ENCODE data around the gene LRP1B. TPM values are rescaled to one million over a fixed set of nuclear protein-coding genes. Genes with fewer than 3 reads are reported as not detected.

The LRP1B gene
- polyA plus RNA-seq, 1 donor from 2014 or later: 12.7 TPM

DNA sequence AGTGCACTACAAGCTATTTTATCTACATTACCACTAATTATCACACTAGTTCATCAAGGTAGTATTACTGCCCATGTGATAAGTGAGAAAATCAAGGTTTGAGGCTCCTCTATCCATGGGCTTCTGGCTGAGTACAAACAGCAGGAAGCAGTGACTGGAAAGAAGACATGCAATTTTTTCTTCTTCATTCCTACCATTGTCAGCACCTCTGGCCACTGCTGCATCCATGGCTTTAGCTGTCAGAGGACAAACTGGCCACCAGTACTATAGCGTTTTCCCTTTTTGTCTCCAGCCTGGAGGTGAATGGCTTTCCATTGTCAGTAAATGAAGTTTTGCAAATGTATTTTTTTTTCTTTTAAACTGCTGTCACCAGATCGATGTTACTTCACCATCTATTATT is 674.9 kb downstream of the LRP1B start:
- no peak overlapping the region for H3K9ac ChIP-seq (ENCODE audit: low read length)
- H3K27me3 ChIP-seq (ENCODE audit: insufficient read depth, low read depth, low read length): no peaks in the 10 kb centered on the region
- no peak overlapping the region for H3K27ac ChIP-seq (ENCODE audit: low read length)
- H3K9me3 ChIP-seq (ENCODE audit: low read length): no peaks in the 10 kb centered on the region
- no peak overlapping the region for H3K4me2 ChIP-seq (ENCODE audit: low read length)
- no peak overlapping the region for H2AFZ ChIP-seq (ENCODE audit: low read depth, low read length)
- H3K79me2 ChIP-seq (replicated peaks; ENCODE audit: insufficient read depth, low read length): no peaks in the 10 kb centered on the region
- no peaks in the 10 kb centered on the region for H3F3A ChIP-seq (ENCODE audit: insufficient read depth, low read length, poor library complexity, severe bottlenecking)
- no peaks in the 10 kb centered on the region for H3K9me2 ChIP-seq (ENCODE audit: insufficient read depth, low read length)
- H3K4me3 ChIP-seq (ENCODE audit: low read length): no peak overlapping the region
- no peaks in the 10 kb centered on the region for H4K20me1 ChIP-seq (ENCODE audit: insufficient read depth)
- no peak for TF ChIP-seq EZH2 (IDR thresholded peaks at IDR 0.05; ENCODE audit: borderline replicate concordance, insufficient read depth, low read length, poor library complexity, severe bottlenecking)
- TF ChIP-seq SMC3 (conservative IDR thresholded peaks at IDR 0.05; ENCODE audit: poor library complexity): no peak
- TF ChIP-seq, protein P1, sequence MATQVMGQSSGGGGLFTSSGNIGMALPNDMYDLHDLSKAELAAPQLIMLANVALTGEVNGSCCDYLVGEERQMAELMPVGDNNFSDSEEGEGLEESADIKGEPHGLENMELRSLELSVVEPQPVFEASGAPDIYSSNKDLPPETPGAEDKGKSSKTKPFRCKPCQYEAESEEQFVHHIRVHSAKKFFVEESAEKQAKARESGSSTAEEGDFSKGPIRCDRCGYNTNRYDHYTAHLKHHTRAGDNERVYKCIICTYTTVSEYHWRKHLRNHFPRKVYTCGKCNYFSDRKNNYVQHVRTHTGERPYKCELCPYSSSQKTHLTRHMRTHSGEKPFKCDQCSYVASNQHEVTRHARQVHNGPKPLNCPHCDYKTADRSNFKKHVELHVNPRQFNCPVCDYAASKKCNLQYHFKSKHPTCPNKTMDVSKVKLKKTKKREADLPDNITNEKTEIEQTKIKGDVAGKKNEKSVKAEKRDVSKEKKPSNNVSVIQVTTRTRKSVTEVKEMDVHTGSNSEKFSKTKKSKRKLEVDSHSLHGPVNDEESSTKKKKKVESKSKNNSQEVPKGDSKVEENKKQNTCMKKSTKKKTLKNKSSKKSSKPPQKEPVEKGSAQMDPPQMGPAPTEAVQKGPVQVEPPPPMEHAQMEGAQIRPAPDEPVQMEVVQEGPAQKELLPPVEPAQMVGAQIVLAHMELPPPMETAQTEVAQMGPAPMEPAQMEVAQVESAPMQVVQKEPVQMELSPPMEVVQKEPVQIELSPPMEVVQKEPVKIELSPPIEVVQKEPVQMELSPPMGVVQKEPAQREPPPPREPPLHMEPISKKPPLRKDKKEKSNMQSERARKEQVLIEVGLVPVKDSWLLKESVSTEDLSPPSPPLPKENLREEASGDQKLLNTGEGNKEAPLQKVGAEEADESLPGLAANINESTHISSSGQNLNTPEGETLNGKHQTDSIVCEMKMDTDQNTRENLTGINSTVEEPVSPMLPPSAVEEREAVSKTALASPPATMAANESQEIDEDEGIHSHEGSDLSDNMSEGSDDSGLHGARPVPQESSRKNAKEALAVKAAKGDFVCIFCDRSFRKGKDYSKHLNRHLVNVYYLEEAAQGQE (IDR thresholded peaks at IDR 0.05; ENCODE audit: borderline replicate concordance): no peak
- no peak for TF ChIP-seq MXI1 (conservative IDR thresholded peaks at IDR 0.05; ENCODE audit: poor library complexity, severe bottlenecking)
- TF ChIP-seq, protein P2, sequence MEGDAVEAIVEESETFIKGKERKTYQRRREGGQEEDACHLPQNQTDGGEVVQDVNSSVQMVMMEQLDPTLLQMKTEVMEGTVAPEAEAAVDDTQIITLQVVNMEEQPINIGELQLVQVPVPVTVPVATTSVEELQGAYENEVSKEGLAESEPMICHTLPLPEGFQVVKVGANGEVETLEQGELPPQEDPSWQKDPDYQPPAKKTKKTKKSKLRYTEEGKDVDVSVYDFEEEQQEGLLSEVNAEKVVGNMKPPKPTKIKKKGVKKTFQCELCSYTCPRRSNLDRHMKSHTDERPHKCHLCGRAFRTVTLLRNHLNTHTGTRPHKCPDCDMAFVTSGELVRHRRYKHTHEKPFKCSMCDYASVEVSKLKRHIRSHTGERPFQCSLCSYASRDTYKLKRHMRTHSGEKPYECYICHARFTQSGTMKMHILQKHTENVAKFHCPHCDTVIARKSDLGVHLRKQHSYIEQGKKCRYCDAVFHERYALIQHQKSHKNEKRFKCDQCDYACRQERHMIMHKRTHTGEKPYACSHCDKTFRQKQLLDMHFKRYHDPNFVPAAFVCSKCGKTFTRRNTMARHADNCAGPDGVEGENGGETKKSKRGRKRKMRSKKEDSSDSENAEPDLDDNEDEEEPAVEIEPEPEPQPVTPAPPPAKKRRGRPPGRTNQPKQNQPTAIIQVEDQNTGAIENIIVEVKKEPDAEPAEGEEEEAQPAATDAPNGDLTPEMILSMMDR (IDR thresholded peaks at IDR 0.05; ENCODE audit: poor library complexity, severe bottlenecking): no peak
- TF ChIP-seq EP300 (conservative IDR thresholded peaks at IDR 0.05; ENCODE audit: poor library complexity, severe bottlenecking): no peak
- TF ChIP-seq POLR2AphosphoS5 (IDR thresholded peaks at IDR 0.05): no peak
- no peak for TF ChIP-seq RAD21 (conservative IDR thresholded peaks at IDR 0.05)
- no peak for TF ChIP-seq TAF1 (IDR thresholded peaks at IDR 0.05; ENCODE audit: low read depth)
- no peaks in the 10 kb centered on the region for H3K36me3 ChIP-seq (ENCODE audit: insufficient read depth, low read length)

DNA sequence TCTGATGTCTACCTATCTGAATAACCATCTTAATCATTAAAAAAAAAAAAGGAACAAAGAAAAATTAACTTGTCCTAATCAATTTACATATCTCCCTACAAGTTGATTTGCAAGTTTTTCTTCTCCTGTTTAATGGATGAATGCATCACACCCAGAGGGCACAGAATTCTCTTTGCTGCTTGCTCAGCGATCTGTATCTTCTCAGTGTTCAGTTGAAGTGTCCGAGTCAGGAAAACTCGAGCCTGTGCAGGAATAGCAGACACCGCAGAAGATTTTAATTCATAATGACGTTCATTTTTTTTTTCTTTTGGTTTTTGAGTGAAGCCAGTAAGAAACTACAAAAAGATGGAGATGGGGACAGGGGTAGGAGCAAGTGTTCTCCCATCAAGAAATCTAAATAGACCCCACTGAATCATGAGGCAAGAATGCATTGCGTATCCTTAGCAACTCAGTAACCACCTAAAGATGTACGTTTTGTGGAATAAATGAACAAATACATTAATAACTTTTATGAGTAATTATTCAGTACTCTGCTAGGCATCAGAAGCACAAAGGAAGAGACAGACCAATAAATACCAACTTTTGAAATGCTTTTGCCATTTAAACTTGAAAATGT is 675.5 kb downstream of the LRP1B start:
- H3F3A ChIP-seq (ENCODE audit: insufficient read depth, low read length, poor library complexity, severe bottlenecking): no peaks in the 10 kb centered on the region
- no peaks in the 10 kb centered on the region for H3K36me3 ChIP-seq (ENCODE audit: insufficient read depth, low read length)
- no peak overlapping the region for H3K4me3 ChIP-seq (ENCODE audit: low read length)
- no peaks in the 10 kb centered on the region for H3K27me3 ChIP-seq (ENCODE audit: insufficient read depth, low read depth, low read length)
- H3K9me3 ChIP-seq (ENCODE audit: low read length): no peaks in the 10 kb centered on the region
- TF ChIP-seq EZH2 (IDR thresholded peaks at IDR 0.05; ENCODE audit: borderline replicate concordance, insufficient read depth, low read length, poor library complexity, severe bottlenecking) (no peak), POLR2AphosphoS5 (IDR thresholded peaks at IDR 0.05) (no peak), RAD21 (conservative IDR thresholded peaks at IDR 0.05) (no peak), SMC3 (conservative IDR thresholded peaks at IDR 0.05; ENCODE audit: poor library complexity) (no peak), EP300 (conservative IDR thresholded peaks at IDR 0.05; ENCODE audit: poor library complexity, severe bottlenecking) (no peak)
- TF ChIP-seq, protein P2 (IDR thresholded peaks at IDR 0.05; ENCODE audit: poor library complexity, severe bottlenecking): no peak
- TF ChIP-seq, protein P1 (IDR thresholded peaks at IDR 0.05; ENCODE audit: borderline replicate concordance): no peak
- H3K9ac ChIP-seq (ENCODE audit: low read length): no peak overlapping the region
- H3K79me2 ChIP-seq (replicated peaks; ENCODE audit: insufficient read depth, low read length): no peaks in the 10 kb centered on the region
- no peak overlapping the region for H3K4me2 ChIP-seq (ENCODE audit: low read length)
- H4K20me1 ChIP-seq (ENCODE audit: insufficient read depth): no peaks in the 10 kb centered on the region
- no peak overlapping the region for H3K27ac ChIP-seq (ENCODE audit: low read length)
- no peak overlapping the region for H2AFZ ChIP-seq (ENCODE audit: low read depth, low read length)
- no peaks in the 10 kb centered on the region for H3K9me2 ChIP-seq (ENCODE audit: insufficient read depth, low read length)

Data from neural cell (in vitro differentiated cells).